ENCODE results near the gene TMEM51.
"Not testable (repeated sequence)": the region's sequence is repeated elsewhere in the genome, so short reads cannot be mapped to it uniquely, and the experiment has no call there.

The TMEM51 gene

GRCh38 chr1:15132965-15133364 lies 20.6 kb upstream of the TMEM51 start:
- no peak for TF ChIP-seq CTCF (conservative IDR thresholded peaks at IDR 0.05; ENCODE audit: low read length)
- DNase-seq (ENCODE audit: low read depth): no peak

GRCh38 chr1:15134285-15134684 lies 19.3 kb upstream of the TMEM51 start:
- H3K4me3 ChIP-seq (ENCODE audit: low read length): no peak overlapping the region
- DNase-seq (ENCODE audit: low read depth): no peak
- TF ChIP-seq CTCF (conservative IDR thresholded peaks at IDR 0.05; ENCODE audit: low read length): no peak

More at GRCh38 chr1:15132965-15133364, 20.6 kb upstream of the TMEM51 start:
- no peak overlapping the region for H3K4me3 ChIP-seq (ENCODE audit: low read length)

- not testable (repeated sequence) for H3K4me3 ChIP-seq (ENCODE audit: low read length); DNase-seq (ENCODE audit: low read depth)
These were observed 17.9 kb upstream of the TMEM51 start for GRCh38 chr1:15135604-15136003.

- TF ChIP-seq CTCF (conservative IDR thresholded peaks at IDR 0.05; ENCODE audit: low read length): no peak
- no peak overlapping the region for H3K4me3 ChIP-seq (ENCODE audit: low read length)
- DNase-seq (ENCODE audit: low read depth): no peak
These were observed 15.7 kb upstream of the TMEM51 start for GRCh38 chr1:15137809-15138208.

GRCh38 chr1:15139654-15140350 lies 13.7 kb upstream of the TMEM51 start:
- H3K4me3 ChIP-seq (ENCODE audit: low read length): no peak overlapping the region
- no peak for DNase-seq (ENCODE audit: low read depth)
- TF ChIP-seq CTCF (conservative IDR thresholded peaks at IDR 0.05; ENCODE audit: low read length): no peak

GRCh38 chr1:15141935-15142539 lies 11.5 kb upstream of the TMEM51 start:
- no peak overlapping the region for H3K4me3 ChIP-seq (ENCODE audit: low read length)
- TF ChIP-seq CTCF (conservative IDR thresholded peaks at IDR 0.05; ENCODE audit: low read length): peak; percentile 20
- peak; percentile 72 for DNase-seq (ENCODE audit: low read depth)

GRCh38 chr1:15145327-15145726 lies 8.2 kb upstream of the TMEM51 start:
- TF ChIP-seq CTCF (conservative IDR thresholded peaks at IDR 0.05; ENCODE audit: low read length): no peak
- DNase-seq (ENCODE audit: low read depth): no peak
- no peak overlapping the region for H3K4me3 ChIP-seq (ENCODE audit: low read length)
